ENCODE results near the gene AKAP7. TPM values are rescaled to one million over a fixed set of nuclear protein-coding genes. Genes with fewer than 3 reads are reported as not detected.
A peak's percentile ranks its signal among the peaks of the same experiment; 100 is the strongest.

Gene AKAP7
- total RNA-seq, 1 donor from 2014 or later: 4.1 TPM

GRCh38 chr6:131116321-131116720, 18.9 kb upstream of the AKAP7 start:
- CTCF ChIA-PET: interaction anchor here (0.7 to 6.9 kb wide), 13 partner anchors 9 to 810 kb away, joined by 3 to 184 read pairs (median 4); no protein-coding TSS in a partner anchor
- POLR2A ChIA-PET: no interaction called here
- intact Hi-C loops (cut with micrococcal nuclease): loop anchor here (1.0 to 5.0 kb wide), 5 partner anchors 54 to 794 kb away; partner anchors contain the start of gene EPB41L2

GRCh38 chr6:131116755-131117360, 18.4 kb upstream of the AKAP7 start:
- Mint-ChIP-seq H3K4me3 (no peak overlapping the region), H3K27ac (no peak overlapping the region), H3K36me3 (ENCODE audit: low read depth) (no peaks in the 10 kb centered on the region), H3K9me3 (no peaks in the 10 kb centered on the region), H3K27me3 (no peaks in the 10 kb centered on the region), H3K4me1 (peaks cover 14% of the 10 kb centered on the region)
- no peak for DNase-seq
- ChIA-PET POLR2A (no interaction called here), CTCF (interaction anchor here (0.7 to 6.9 kb wide), 18 partner anchors 11 to 811 kb away, joined by 3 to 184 read pairs (median 4); no protein-coding TSS in a partner anchor)
- peak; percentile 33 for TF ChIP-seq CTCF (IDR thresholded peaks at IDR 0.05)
- peak; percentile 34 for ATAC-seq (ENCODE audit: low read depth)
- intact Hi-C loops (cut with micrococcal nuclease): loop anchor here (1.0 to 5.0 kb wide), 5 partner anchors 54 to 795 kb away; partner anchors contain the start of gene EPB41L2

More at GRCh38 chr6:131116321-131116720, 18.9 kb upstream of the AKAP7 start:
- H3K4me1 Mint-ChIP-seq: peaks cover 14% of the 10 kb centered on the region
- no peaks in the 10 kb centered on the region for H3K27me3 Mint-ChIP-seq
- no peaks in the 10 kb centered on the region for H3K9me3 Mint-ChIP-seq
- no peak for ATAC-seq (ENCODE audit: low read depth)
- no peak for TF ChIP-seq CTCF (IDR thresholded peaks at IDR 0.05)
- H3K36me3 Mint-ChIP-seq (ENCODE audit: low read depth): no peaks in the 10 kb centered on the region
- H3K27ac Mint-ChIP-seq: no peak overlapping the region
- no peak overlapping the region for H3K4me3 Mint-ChIP-seq
- no peak for DNase-seq

GRCh38 chr6:131117878-131118277, 17.4 kb upstream of the AKAP7 start:
- intact Hi-C loops (cut with micrococcal nuclease): loop anchor here (2.0 to 5.0 kb wide), 3 partner anchors 55 to 796 kb away; partner anchors contain the start of gene EPB41L2
- no peak overlapping the region for H3K4me3 Mint-ChIP-seq
- H3K27ac Mint-ChIP-seq: no peak overlapping the region
- no peaks in the 10 kb centered on the region for H3K9me3 Mint-ChIP-seq
- peaks cover 14% of the 10 kb centered on the region for H3K4me1 Mint-ChIP-seq
- POLR2A ChIA-PET: no interaction called here
- H3K36me3 Mint-ChIP-seq (ENCODE audit: low read depth): no peaks in the 10 kb centered on the region
- DNase-seq (no peak), ATAC-seq (ENCODE audit: low read depth) (peak; percentile 60)
- CTCF ChIA-PET: interaction anchor here (0.6 to 6.9 kb wide), 7 partner anchors 15 to 416 kb away, joined by 3 to 184 read pairs (median 7); no protein-coding TSS in a partner anchor
- no peaks in the 10 kb centered on the region for H3K27me3 Mint-ChIP-seq
- TF ChIP-seq CTCF (IDR thresholded peaks at IDR 0.05): no peak

- intact Hi-C loops (cut with micrococcal nuclease): no loop called here
- Mint-ChIP-seq H3K27me3 (peaks cover 2% of the 10 kb centered on the region), H3K4me3 (no peak overlapping the region), H3K36me3 (ENCODE audit: low read depth) (no peaks in the 10 kb centered on the region), H3K4me1 (peaks cover 9% of the 10 kb centered on the region), H3K27ac (no peak overlapping the region), H3K9me3 (no peaks in the 10 kb centered on the region)
- DNase-seq: no peak
- CTCF ChIA-PET: no interaction called here
- no peak for ATAC-seq (ENCODE audit: low read depth)
- no peak for TF ChIP-seq CTCF (IDR thresholded peaks at IDR 0.05)
- POLR2A ChIA-PET: no interaction called here
These were observed 13.3 kb upstream of the AKAP7 start for GRCh38 chr6:131122007-131122406.

GRCh38 chr6:131122516-131122915, 12.8 kb upstream of the AKAP7 start:
- CTCF ChIA-PET: interaction anchor here (1.3 kb wide), 1 partner anchor 237 kb away, joined by 5 read pairs; no protein-coding TSS in a partner anchor
- intact Hi-C loops (cut with micrococcal nuclease): no loop called here

More at GRCh38 chr6:131122516-131122915, 12.8 kb upstream of the AKAP7 start:
- TF ChIP-seq CTCF (IDR thresholded peaks at IDR 0.05): no peak
- H3K4me3 Mint-ChIP-seq: no peak overlapping the region
- POLR2A ChIA-PET: interaction anchor here (0.6 kb wide), 1 partner anchor 1230 kb away, joined by 6 read pairs; no protein-coding TSS in a partner anchor
- ATAC-seq (ENCODE audit: low read depth): no peak
- peaks cover 2% of the 10 kb centered on the region for H3K27me3 Mint-ChIP-seq
- peaks cover 9% of the 10 kb centered on the region for H3K4me1 Mint-ChIP-seq
- no peaks in the 10 kb centered on the region for H3K36me3 Mint-ChIP-seq (ENCODE audit: low read depth)
- no peak overlapping the region for H3K27ac Mint-ChIP-seq
- DNase-seq: no peak
- H3K9me3 Mint-ChIP-seq: no peaks in the 10 kb centered on the region

Data from activated B cell treated with CpG ODN at 0.5 μM for 24 hours (primary cell).